ENCODE results near the gene MAP3K14. TPM values are rescaled to one million over a fixed set of nuclear protein-coding genes. Genes with fewer than 3 reads are reported as not detected.

MAP3K14 gene
- polyA plus RNA-seq, 3 donors, result 1.4 to 29.9 (median 3.8) TPM

DNA sequence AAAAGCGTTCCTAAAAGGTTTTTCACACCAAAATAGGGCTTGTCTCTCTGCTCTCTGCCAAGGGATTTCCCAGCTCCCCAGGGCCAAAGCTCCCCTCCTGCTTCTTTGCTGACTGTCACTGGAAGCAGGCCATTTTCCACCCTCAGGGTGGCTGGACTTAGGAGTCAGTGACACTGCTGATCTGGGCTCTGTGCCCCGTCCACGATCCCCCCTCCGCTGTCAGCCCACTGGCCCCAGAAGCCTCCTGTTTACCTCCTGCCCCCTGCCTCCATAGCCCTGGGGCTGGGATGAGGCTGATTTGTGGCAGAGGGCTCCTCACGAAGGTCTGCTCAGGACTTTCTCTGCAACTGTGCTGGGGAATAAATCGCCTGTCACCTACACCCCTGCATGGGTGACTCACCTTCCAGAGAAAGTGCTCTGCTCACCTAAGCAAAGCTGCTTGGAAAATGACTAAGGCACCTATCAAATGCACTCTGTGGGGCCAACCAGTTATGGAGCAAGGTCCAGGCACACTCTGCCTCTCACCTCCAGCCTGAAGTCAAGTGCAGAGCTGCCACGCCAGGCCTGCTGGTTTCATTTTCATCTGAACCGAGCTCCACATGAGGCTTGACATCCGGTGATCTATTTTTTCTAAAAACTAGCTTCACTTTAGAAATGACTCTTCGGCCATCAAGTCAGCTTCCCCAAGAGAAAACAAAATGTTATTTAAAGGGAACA lies 4.9 kb downstream of the MAP3K14 start:
- H3K4me3 ChIP-seq (replicated peaks in 1 of 3; ENCODE audit: low read depth in 2 of 3, low read length in 3 of 3), result peak overlapping the region in 1 of 3 experiments; percentile 46
- H3K9ac ChIP-seq (ENCODE audit: insufficient read depth, low read length, poor library complexity, severe bottlenecking), result no peak overlapping the region
- peaks cover 30 to 48% of the 10 kb centered on the region in 2 donors for H3K36me3 Mint-ChIP-seq

DNA sequence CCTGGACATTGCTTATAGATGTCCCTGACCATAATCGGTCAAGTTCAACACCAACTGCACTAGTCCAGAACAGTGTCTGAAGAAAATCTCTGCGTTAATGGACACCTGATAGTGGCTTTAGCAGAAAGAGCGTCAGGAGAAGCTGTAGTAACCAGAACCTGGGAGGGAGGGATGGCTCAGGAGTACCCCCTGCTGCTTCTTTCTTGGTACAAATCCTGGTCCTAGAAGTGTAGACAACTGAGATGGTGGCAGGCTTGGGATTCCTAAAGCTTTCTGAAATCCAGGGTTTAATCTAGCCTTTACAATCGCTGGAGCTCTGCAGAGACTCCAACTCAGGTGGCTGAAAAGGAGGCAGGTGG lies 5.4 kb downstream of the MAP3K14 start:
- Histone ChIP-seq H3K27me3 (ENCODE audit: control insufficient read depth in 2 of 2, insufficient read depth in 2 of 2, low read length in 2 of 2) (no peaks in the 10 kb centered on the region), H3K79me2 (ENCODE audit: insufficient read depth, low read length) (peaks cover 87% of the 10 kb centered on the region), H4K20me1 (ENCODE audit: insufficient read depth, low read length) (peaks cover 18% of the 10 kb centered on the region), H3K9me3 (replicated peaks in 1 of 2; ENCODE audit: control insufficient read depth in 1 of 2, insufficient read depth in 1 of 2, low read length in 2 of 2) (no peaks in the 10 kb centered on the region), H3K9ac (ENCODE audit: insufficient read depth, low read length, poor library complexity, severe bottlenecking) (no peak overlapping the region), H2AFZ (ENCODE audit: insufficient read depth, low read depth, low read length, poor library complexity, severe bottlenecking) (no peak overlapping the region), H3K36me3 (replicated peaks in 1 of 2; ENCODE audit: control insufficient read depth in 1 of 2, insufficient read depth in 2 of 2, low read length in 2 of 2) (peaks cover 7 to 10% of the 10 kb centered on the region in 2 donors), H3K4me2 (replicated peaks; ENCODE audit: extremely low read depth, low read length, poor library complexity, severe bottlenecking) (peak overlapping the region; percentile 64), H3K4me3 (replicated peaks in 1 of 3; ENCODE audit: low read depth in 2 of 3, low read length in 3 of 3) (peak overlapping the region in 1 of 3 experiments; percentile 46), H3K27ac (ENCODE audit: low read depth in 1 of 2, low read length in 2 of 2) (peak overlapping the region; percentile 64 to 75), H3K4me1 (ENCODE audit: control insufficient read depth in 1 of 2, insufficient read depth in 2 of 2, low read length in 2 of 2) (peaks cover 99% of the 10 kb centered on the region in 2 donors)
- peaks cover 91% of the 10 kb centered on the region for H3K4me1 Mint-ChIP-seq
- intact Hi-C loops (cut with micrococcal nuclease), result loop anchor here in 1 of 2 donors (5.0 to 10.0 kb wide), 2 partner anchors 34 to 167 kb away; partner anchors contain the start of gene HEXIM1
- 92% methylated on average over 4 of the region's 4 CpGs for WGBS (ENCODE audit: insufficient coverage)
- peak overlapping the region in 1 of 2 donors; percentile 71 for H3K4me3 Mint-ChIP-seq
- no peak for DNase-seq
- TF ChIP-seq, protein P1, sequence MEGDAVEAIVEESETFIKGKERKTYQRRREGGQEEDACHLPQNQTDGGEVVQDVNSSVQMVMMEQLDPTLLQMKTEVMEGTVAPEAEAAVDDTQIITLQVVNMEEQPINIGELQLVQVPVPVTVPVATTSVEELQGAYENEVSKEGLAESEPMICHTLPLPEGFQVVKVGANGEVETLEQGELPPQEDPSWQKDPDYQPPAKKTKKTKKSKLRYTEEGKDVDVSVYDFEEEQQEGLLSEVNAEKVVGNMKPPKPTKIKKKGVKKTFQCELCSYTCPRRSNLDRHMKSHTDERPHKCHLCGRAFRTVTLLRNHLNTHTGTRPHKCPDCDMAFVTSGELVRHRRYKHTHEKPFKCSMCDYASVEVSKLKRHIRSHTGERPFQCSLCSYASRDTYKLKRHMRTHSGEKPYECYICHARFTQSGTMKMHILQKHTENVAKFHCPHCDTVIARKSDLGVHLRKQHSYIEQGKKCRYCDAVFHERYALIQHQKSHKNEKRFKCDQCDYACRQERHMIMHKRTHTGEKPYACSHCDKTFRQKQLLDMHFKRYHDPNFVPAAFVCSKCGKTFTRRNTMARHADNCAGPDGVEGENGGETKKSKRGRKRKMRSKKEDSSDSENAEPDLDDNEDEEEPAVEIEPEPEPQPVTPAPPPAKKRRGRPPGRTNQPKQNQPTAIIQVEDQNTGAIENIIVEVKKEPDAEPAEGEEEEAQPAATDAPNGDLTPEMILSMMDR (IDR thresholded peaks at IDR 0.05), result no peak
- H3K9me3 Mint-ChIP-seq, result peaks cover 0 to 2% (median 0%) of the 10 kb centered on the region in 7 donors
- peaks cover 0 to 4% (median 1%) of the 10 kb centered on the region in 3 donors for H3K27me3 Mint-ChIP-seq (ENCODE audit: low read depth in 3 of 3)
- H3K27ac Mint-ChIP-seq, result peak overlapping the region; percentile 4 to 95 (median 87)
- peaks cover 30 to 48% of the 10 kb centered on the region in 2 donors for H3K36me3 Mint-ChIP-seq

More for the DNA sequence above, 4.9 kb downstream of the MAP3K14 start:
- peaks cover 7 to 10% of the 10 kb centered on the region in 2 donors for H3K36me3 ChIP-seq (replicated peaks in 1 of 2; ENCODE audit: control insufficient read depth in 1 of 2, insufficient read depth in 2 of 2, low read length in 2 of 2)
- peaks cover 18% of the 10 kb centered on the region for H4K20me1 ChIP-seq (ENCODE audit: insufficient read depth, low read length)
- H3K27ac ChIP-seq (ENCODE audit: low read depth in 1 of 2, low read length in 2 of 2), result peak overlapping the region; percentile 64 to 75
- H3K27me3 Mint-ChIP-seq (ENCODE audit: low read depth in 3 of 3), result peaks cover 0 to 4% (median 1%) of the 10 kb centered on the region in 3 donors
- TF ChIP-seq, protein P1 (IDR thresholded peaks at IDR 0.05), result no peak
- H3K4me3 Mint-ChIP-seq, result peak overlapping the region; percentile 39 to 74
- H3K27me3 ChIP-seq (ENCODE audit: control insufficient read depth in 2 of 2, insufficient read depth in 2 of 2, low read length in 2 of 2), result no peaks in the 10 kb centered on the region
- H2AFZ ChIP-seq (ENCODE audit: insufficient read depth, low read depth, low read length, poor library complexity, severe bottlenecking), result no peak overlapping the region
- peaks cover 87% of the 10 kb centered on the region for H3K4me1 Mint-ChIP-seq
- DNase-seq, result peak; percentile 41 to 52 (median 43)
- no peaks in the 10 kb centered on the region for H3K9me3 ChIP-seq (replicated peaks in 1 of 2; ENCODE audit: control insufficient read depth in 1 of 2, insufficient read depth in 1 of 2, low read length in 2 of 2)
- peak overlapping the region; percentile 64 for H3K4me2 ChIP-seq (replicated peaks; ENCODE audit: extremely low read depth, low read length, poor library complexity, severe bottlenecking)
- intact Hi-C loops (cut with micrococcal nuclease), result loop anchor here in 1 of 2 donors (5.0 to 10.0 kb wide), 2 partner anchors 35 to 167 kb away; partner anchors contain the start of gene HEXIM1
- peaks cover 0 to 2% (median 0%) of the 10 kb centered on the region in 7 donors for H3K9me3 Mint-ChIP-seq
- H3K27ac Mint-ChIP-seq, result peak overlapping the region; percentile 77 to 95 (median 89)
- peaks cover 93 to 94% of the 10 kb centered on the region in 2 donors for H3K4me1 ChIP-seq (ENCODE audit: control insufficient read depth in 1 of 2, insufficient read depth in 2 of 2, low read length in 2 of 2)
- peaks cover 82% of the 10 kb centered on the region for H3K79me2 ChIP-seq (ENCODE audit: insufficient read depth, low read length)
- 60% methylated on average over 4 of the region's 10 CpGs for WGBS (ENCODE audit: insufficient coverage)
